GM12878 (cell line): ENCODE data around the gene KLHL18. TPM values are rescaled to one million over a fixed set of nuclear protein-coding genes. Genes with fewer than 3 reads are reported as not detected.

Source experiments
- ATAC-seq: fragments of 200-7000 bp; cut with Tn5 transposase; 3 replicates; pipeline ENCODE4 v1.9.1; 2020; ENCODE audit warnings: mild to moderate bottlenecking, moderate library complexity
- BruUV-seq: library from RNA; stranded (reverse); fragments of 400-500 nt; replicated peaks from 2 replicates; lab custom pipeline; 2021; lab: Mats Ljungman, UMichigan
- CTCF ChIA-PET: fragments of 300-600 bp; sonication (Branson Sonifier 250); formaldehyde crosslinking; extraction: SDS; loops from one replicate; lab custom pipeline; 2021; ENCODE audit warnings: inconsistent platforms; lab: Yijun Ruan, JAX
- POLR2A ChIA-PET: fragments of 350-600 bp; formaldehyde crosslinking; extraction: SDS; loops from one replicate; lab custom pipeline; 2021; ENCODE audit warnings: inconsistent platforms; lab: Charles Lee
- RAD21 ChIA-PET: fragments of 300-600 bp; sonication (Branson Sonifier 250); formaldehyde crosslinking; loops from one replicate; lab custom pipeline; 2023; ENCODE audit warnings: antibody characterized with exemption; ENCODE audit not compliant: unreplicated experiment; lab: Charles Lee
- SMC1A ChIA-PET: fragments of 300-600 bp; sonication (Branson Sonifier 250); formaldehyde crosslinking; loops from one replicate; lab custom pipeline; 2023; ENCODE audit not compliant: unreplicated experiment, uncharacterized antibody; lab: Charles Lee
- DNase-seq: peaks from one replicate; pipeline ENCODE4 v3.0.0-alpha.2; 2011; ENCODE audit warnings: low read depth, low spot score
- FAIRE-seq: peaks from 3 replicates; lab custom pipeline; 2011; peaks lifted over from hg19 to GRCh38; lab: Jason Lieb, UNC
- H2AFZ ChIP-seq: 2 replicates; pipeline ENCODE4 v1.6.0; 2011; ENCODE audit warnings: low read depth, low read length, control low read depth; ENCODE audit not compliant: control insufficient read depth
- H3K27ac ChIP-seq: 2 replicates; pipeline ENCODE4 v1.5.1; 2011; ENCODE audit warnings: control low read depth; ENCODE audit not compliant: control insufficient read depth, insufficient read depth
- H3K27me3 ChIP-seq, 2 experiments: replicated peaks in 1 of 2; 2 replicates each; pipeline versions ENCODE4 v1.6.0 to v1.6.1; 2011; ENCODE audit warnings: low read length in 1 of 2; ENCODE audit not compliant: control insufficient read depth in 2 of 2, insufficient read depth in 2 of 2
- H3K36me3 ChIP-seq, 2 experiments: 2 replicates each; pipeline ENCODE4 v1.5.1; 2011; ENCODE audit warnings: low read length in 1 of 2; ENCODE audit not compliant: control insufficient read depth in 2 of 2, insufficient read depth in 2 of 2
- H3K4me1 ChIP-seq: 2 replicates; pipeline ENCODE4 v1.6.1; 2011; ENCODE audit warnings: mild to moderate bottlenecking, low read length, moderate library complexity, mixed read lengths; ENCODE audit not compliant: control insufficient read depth, insufficient read depth
- H3K4me2 ChIP-seq: 2 replicates; pipeline ENCODE4 v1.6.0; 2011; ENCODE audit warnings: control low read depth; ENCODE audit not compliant: control insufficient read depth, insufficient read depth
- H3K4me3 ChIP-seq: fragments of 200-600 bp; sonication (generic); 2 replicates; pipeline ENCODE4 v1.5.1; 2016
- H3K79me2 ChIP-seq: 2 replicates; pipeline ENCODE4 v1.6.0; 2011; ENCODE audit warnings: low read length; ENCODE audit not compliant: control insufficient read depth, insufficient read depth
- H3K9ac ChIP-seq: 2 replicates; pipeline ENCODE4 v1.8.0; 2011; ENCODE audit warnings: low read length, control low read depth, mixed read lengths; ENCODE audit not compliant: control insufficient read depth, insufficient read depth
- H3K9me3 ChIP-seq: replicated peaks from 3 replicates; pipeline ENCODE4 v1.5.1; 2011; ENCODE audit warnings: mild to moderate bottlenecking, low read length; ENCODE audit not compliant: control insufficient read depth, insufficient read depth
- H4K20me1 ChIP-seq: 2 replicates; pipeline ENCODE4 v1.6.0; 2011; ENCODE audit not compliant: control insufficient read depth, insufficient read depth
- BRCA1 ChIP-seq: IDR thresholded peaks from 2 replicates; pipeline ENCODE4 v1.6.1; 2011; ENCODE audit warnings: low read depth, low read length, improper control_type of control experiment
- CHD4 ChIP-seq: fragments of 200-600 bp; sonication (generic); IDR thresholded peaks from 2 replicates; pipeline ENCODE4 v1.6.1; 2016; ENCODE audit warnings: mild to moderate bottlenecking
- DPF2 ChIP-seq: fragments of 450-650 bp; IDR thresholded peaks from 2 replicates; pipeline ENCODE4 v1.6.1; 2017; ENCODE audit warnings: mild to moderate bottlenecking
- GATAD2B ChIP-seq: fragments of 450-650 bp; conservative IDR thresholded peaks from 2 replicates; pipeline ENCODE4 v1.6.1; 2017; ENCODE audit warnings: low read depth, mild to moderate bottlenecking, moderate library complexity
- HDAC2 ChIP-seq: fragments of 200-600 bp; sonication (generic); IDR thresholded peaks from 2 replicates; pipeline ENCODE4 v1.6.1; 2017
- HDGF ChIP-seq: fragments of 450-650 bp; IDR thresholded peaks from 2 replicates; pipeline ENCODE4 v1.6.1; 2016; ENCODE audit warnings: antibody characterized with exemption
- IRF3 ChIP-seq: fragments of 450-650 bp; IDR thresholded peaks from 2 replicates; pipeline ENCODE4 v1.6.1; 2014; ENCODE audit warnings: mild to moderate bottlenecking
- MEF2B ChIP-seq: fragments of 450-650 bp; IDR thresholded peaks from 2 replicates; pipeline ENCODE4 v1.6.1; 2018; ENCODE audit warnings: mild to moderate bottlenecking, moderate library complexity; ENCODE audit not compliant: partially characterized antibody, poor library complexity, severe bottlenecking
- MYB ChIP-seq: fragments of 150-350 bp; IDR thresholded peaks from 2 replicates; pipeline ENCODE4 v1.6.1; 2014; ENCODE audit warnings: mild to moderate bottlenecking, low read depth, low read length, borderline replicate concordance
- NR2F1 ChIP-seq: fragments of 450-650 bp; conservative IDR thresholded peaks from 2 replicates; pipeline ENCODE4 v1.6.1; 2017; ENCODE audit warnings: mild to moderate bottlenecking
- SMAD1 ChIP-seq: fragments of 450-650 bp; IDR thresholded peaks from 2 replicates; pipeline ENCODE4 v1.6.1; 2018; ENCODE audit warnings: mild to moderate bottlenecking, low read depth; ENCODE audit not compliant: partially characterized antibody
- STAT1 ChIP-seq: fragments of 450-650 bp; conservative IDR thresholded peaks from 2 replicates; pipeline ENCODE4 v1.6.1; 2014; ENCODE audit warnings: antibody characterized with exemption, mild to moderate bottlenecking
- TCF3 ChIP-seq: IDR thresholded peaks from 2 replicates; pipeline ENCODE4 v1.6.1; 2012; ENCODE audit warnings: low read depth, mild to moderate bottlenecking, low read length, borderline replicate concordance; ENCODE audit not compliant: insufficient read depth
- WGBS: methylation state at CpG from one replicate; pipeline ENCODE4 v1.1.6; 2016; ENCODE audit warnings: low lambda C conversion rate; ENCODE audit not compliant: insufficient replicate concordance, insufficient coverage; ENCODE audit errors: missing lambda C conversion rate; 5-methylcytosine and 5-hydroxymethylcytosine counted together
- in situ Hi-C: fragments of 300-500 bp; cut with MboI; formaldehyde crosslinking; loops from 9 replicates; pipeline ENCODE4 v1.14.3; 2018; ENCODE audit warnings: mixed read lengths
- intact Hi-C: fragments of 100-400 bp; cut with micrococcal nuclease; formaldehyde crosslinking; loops from one replicate; pipeline ENCODE4 v1.14.2; 2022; ENCODE audit not compliant: unreplicated experiment
- polyA plus RNA-seq, 11 experiments: library from polyadenylated mRNA; depleted of rRNA in 4 of 11; unstranded in 6 of 11; stranded (reverse) in 5 of 11; fragments of >200 nt; fragmentation: Nextera tagmentation in 4 of 11; fragmentation: Illumina TruSeq in 1 of 11; extraction: Ambion mirVana in 4 of 11; extraction: Trizol in 1 of 11; gene quantifications; 1 replicate in 1 of 11; 2 replicates in 10 of 11; pipeline versions ENCODE4 v1.2.1 to v1.2.3, GENCODE V29; 2011 to 2016; ENCODE audit warnings: inconsistent platforms in 2 of 11, missing spikeins in 2 of 11, low read depth in 1 of 11
- small RNA-seq: library from RNA; depleted of rRNA; stranded (forward); fragments of <200 nt; gene quantifications from one replicate; pipeline ENCODE3, GENCODE V24; 2014
- total RNA-seq, 4 experiments: library from RNA; depleted of rRNA in 3 of 4; stranded (reverse); fragments of >200 nt in 3 of 4; fragmentation: Illumina TruSeq in 1 of 4; extraction: Trizol in 1 of 4; gene quantifications; 2 replicates each; pipeline versions ENCODE4 v1.2.1 to v1.2.3, GENCODE V29; 2013 to 2021

Gene KLHL18
- total and polyA plus RNA-seq, 10 of the 15 experiments (the other 5 are each of a cell fraction or from before 2014, with no cell fraction given): 24.0 to 69.8 (median 51.7) TPM

- no TSS peak for BruUV-seq
- DNase-seq (no peak), FAIRE-seq (no peak), ATAC-seq (no peak; the same call in 2 of the 3 replicates)
- in situ Hi-C loops: no loop called here
- Histone ChIP-seq H3K27me3 (no peaks in the 10 kb centered on the region), H3K4me2 (no peak overlapping the region), H3K36me3 (peaks cover 0 to 6% of the 10 kb centered on the region in 2 experiments; a peak in 2 of 4 replicates), H3K9me3 (no peaks in the 10 kb centered on the region), H3K9ac (no peak overlapping the region), H4K20me1 (no peaks in the 10 kb centered on the region), H2AFZ (no peak overlapping the region), H3K4me3 (no peak overlapping the region), H3K4me1 (no peaks in the 10 kb centered on the region), H3K27ac (no peak overlapping the region), H3K79me2 (peaks cover 12% of the 10 kb centered on the region)
- ChIA-PET CTCF (interaction anchor here (1.1 kb wide), 1 partner anchor 230 kb away, joined by 3 read pairs; no protein-coding TSS in a partner anchor), POLR2A (no interaction called here), SMC1A (no interaction called here), RAD21 (no interaction called here)
- intact Hi-C loops: no loop called here
- no peak for TF ChIP-seq BRCA1
- TF ChIP-seq IRF3: no peak
- no peak for TF ChIP-seq SMAD1
- TF ChIP-seq MYB: no peak
- TF ChIP-seq STAT1: no peak
- no peak for TF ChIP-seq CHD4
- no peak for TF ChIP-seq GATAD2B
- no peak for TF ChIP-seq DPF2
- no peak for TF ChIP-seq MEF2B
- TF ChIP-seq TCF3: no peak
- TF ChIP-seq NR2F1: no peak
- no peak for TF ChIP-seq HDAC2
- TF ChIP-seq HDGF: no peak
- WGBS: 87% methylated on average over 3 of the region's 3 CpGs
Measured at GRCh38 chr3:47394881-47395280, 112.1 kb downstream of the KLHL18 start.

Small RNA genes within 50 kb of the gene (small RNA-seq; reads per million reads assigned to genes)
- gene SNORD13P3: 0.27 reads per million

Other genes with a start within 250 kb of the KLHL18 start
- 26.8 and 30.1 TPM in 2 replicates for gene SETD2, start 118.8 kb upstream of the KLHL18 start, total RNA-seq (2014; rRNA removed)
- 40.9 and 44.0 TPM in 2 replicates for gene SETD2, start 118.8 kb upstream of the KLHL18 start, total RNA-seq (2014; rRNA removed; fragmentation: Illumina TruSeq; extraction: Trizol)
- gene SETD2, start 118.8 kb upstream of the KLHL18 start, total RNA-seq (2021): 36.3 and 39.3 TPM in 2 replicates
- gene SETD2, start 118.8 kb upstream of the KLHL18 start, polyA plus RNA-seq (2011; rRNA removed): 30.2 and 34.9 TPM in 2 replicates
- gene SETD2, start 118.8 kb upstream of the KLHL18 start, polyA plus RNA-seq (2014; fragmentation: Illumina TruSeq; extraction: Trizol): 44.9 and 52.2 TPM in 2 replicates
- 1 to 10 TPM; 8.4 to 8.5 TPM for gene SETD2, start 118.8 kb upstream of the KLHL18 start, polyA plus RNA-seq (2014; fragmentation: Nextera tagmentation; extraction: Ambion mirVana)
- gene SETD2, start 118.8 kb upstream of the KLHL18 start, polyA plus RNA-seq (2014; rRNA removed): 19.1 and 22.2 TPM in 2 replicates
- 10 to 100 TPM; 21.6 to 21.9 TPM for gene SETD2, start 118.8 kb upstream of the KLHL18 start, polyA plus RNA-seq (2016; fragmentation: Nextera tagmentation; extraction: Ambion mirVana)
- gene KIF9, start 145 bp upstream of the KLHL18 start, total RNA-seq (2014; rRNA removed): 4.6 and 6.8 TPM in 2 replicates
- 4.1 and 5.2 TPM in 2 replicates for gene KIF9, start 145 bp upstream of the KLHL18 start, total RNA-seq (2014; rRNA removed; fragmentation: Illumina TruSeq; extraction: Trizol)
- gene KIF9, start 145 bp upstream of the KLHL18 start, total RNA-seq (2021): 4.6 and 6.3 TPM in 2 replicates
- gene KIF9, start 145 bp upstream of the KLHL18 start, polyA plus RNA-seq (2011; rRNA removed): 5.3 and 6.7 TPM in 2 replicates
- 2.7 and 3.0 TPM in 2 replicates for gene KIF9, start 145 bp upstream of the KLHL18 start, polyA plus RNA-seq (2014; fragmentation: Illumina TruSeq; extraction: Trizol)
- 1 to 10 TPM; 7.6 to 8.0 TPM for gene KIF9, start 145 bp upstream of the KLHL18 start, polyA plus RNA-seq (2014; fragmentation: Nextera tagmentation; extraction: Ambion mirVana)
- 5.4 TPM in 2 replicates for gene KIF9, start 145 bp upstream of the KLHL18 start, polyA plus RNA-seq (2014; rRNA removed)
- 10 to 100 TPM in 1 of 2 experiments, 1 to 10 TPM in 1; 8.2 to 10.2 TPM for gene KIF9, start 145 bp upstream of the KLHL18 start, polyA plus RNA-seq (2016; fragmentation: Nextera tagmentation; extraction: Ambion mirVana)
- 4.1 and 4.4 TPM in 2 replicates for gene PTPN23, start 98.1 kb downstream of the KLHL18 start, total RNA-seq (2014; rRNA removed)
- 3.7 and 4.2 TPM in 2 replicates for gene PTPN23, start 98.1 kb downstream of the KLHL18 start, total RNA-seq (2014; rRNA removed; fragmentation: Illumina TruSeq; extraction: Trizol)
- 25.4 and 28.6 TPM in 2 replicates for gene PTPN23, start 98.1 kb downstream of the KLHL18 start, total RNA-seq (2021)
- 0.46 and 0.92 TPM in 2 replicates for gene PTPN23, start 98.1 kb downstream of the KLHL18 start, polyA plus RNA-seq (2011; rRNA removed)
- gene PTPN23, start 98.1 kb downstream of the KLHL18 start, polyA plus RNA-seq (2014; fragmentation: Illumina TruSeq; extraction: Trizol): 2.0 and 4.8 TPM in 2 replicates
- under 1 TPM; 0.44 to 0.68 TPM for gene PTPN23, start 98.1 kb downstream of the KLHL18 start, polyA plus RNA-seq (2014; fragmentation: Nextera tagmentation; extraction: Ambion mirVana)
- 6.9 and 11.9 TPM in 2 replicates for gene PTPN23, start 98.1 kb downstream of the KLHL18 start, polyA plus RNA-seq (2014; rRNA removed)
- gene PTPN23, start 98.1 kb downstream of the KLHL18 start, polyA plus RNA-seq (2016; fragmentation: Nextera tagmentation; extraction: Ambion mirVana): 10 to 100 TPM in 1 of 2 experiments, 1 to 10 TPM in 1; 9.8 to 10.5 TPM
- gene SCAP, start 193.0 kb downstream of the KLHL18 start, total RNA-seq (2014; rRNA removed): 42.3 and 53.0 TPM in 2 replicates
- 18.1 and 21.0 TPM in 2 replicates for gene SCAP, start 193.0 kb downstream of the KLHL18 start, total RNA-seq (2014; rRNA removed; fragmentation: Illumina TruSeq; extraction: Trizol)
- 56.1 and 64.1 TPM in 2 replicates for gene SCAP, start 193.0 kb downstream of the KLHL18 start, total RNA-seq (2021)
- gene SCAP, start 193.0 kb downstream of the KLHL18 start, polyA plus RNA-seq (2011; rRNA removed): 11.4 and 21.2 TPM in 2 replicates
- gene SCAP, start 193.0 kb downstream of the KLHL18 start, polyA plus RNA-seq (2014; fragmentation: Illumina TruSeq; extraction: Trizol): 22.2 and 24.6 TPM in 2 replicates
- gene SCAP, start 193.0 kb downstream of the KLHL18 start, polyA plus RNA-seq (2014; fragmentation: Nextera tagmentation; extraction: Ambion mirVana): 1 to 10 TPM; 1.5 to 4.3 TPM
- gene SCAP, start 193.0 kb downstream of the KLHL18 start, polyA plus RNA-seq (2014; rRNA removed): 33.5 TPM in 2 replicates
- 10 to 100 TPM; 35.2 to 38.4 TPM for gene SCAP, start 193.0 kb downstream of the KLHL18 start, polyA plus RNA-seq (2016; fragmentation: Nextera tagmentation; extraction: Ambion mirVana)
- 53.8 and 59.8 TPM in 2 replicates for gene ELP6, start 230.8 kb downstream of the KLHL18 start, total RNA-seq (2014; rRNA removed)
- gene ELP6, start 230.8 kb downstream of the KLHL18 start, total RNA-seq (2014; rRNA removed; fragmentation: Illumina TruSeq; extraction: Trizol): 43.3 and 45.2 TPM in 2 replicates
- 42.9 and 43.6 TPM in 2 replicates for gene ELP6, start 230.8 kb downstream of the KLHL18 start, total RNA-seq (2021)
- gene ELP6, start 230.8 kb downstream of the KLHL18 start, polyA plus RNA-seq (2011; rRNA removed): 52.5 and 83.3 TPM in 2 replicates
- 33.2 and 39.5 TPM in 2 replicates for gene ELP6, start 230.8 kb downstream of the KLHL18 start, polyA plus RNA-seq (2014; fragmentation: Illumina TruSeq; extraction: Trizol)
- 10 to 100 TPM; 46.4 to 51.1 TPM for gene ELP6, start 230.8 kb downstream of the KLHL18 start, polyA plus RNA-seq (2014; fragmentation: Nextera tagmentation; extraction: Ambion mirVana)
- gene ELP6, start 230.8 kb downstream of the KLHL18 start, polyA plus RNA-seq (2014; rRNA removed): 49.3 and 64.5 TPM in 2 replicates
- 10 to 100 TPM; 61.6 to 64.4 TPM for gene ELP6, start 230.8 kb downstream of the KLHL18 start, polyA plus RNA-seq (2016; fragmentation: Nextera tagmentation; extraction: Ambion mirVana)